Endothelial cell of hepatic sinusoid (primary cell): ENCODE results near the gene ISLR2.
"Not testable (repeated sequence)": the region's sequence is repeated elsewhere in the genome, so short reads cannot be mapped to it uniquely, and the experiment has no call there.

Experiments used
- in situ Hi-C: cut with HindIII; loops from 2 replicates; pipeline ENCODE4 v1.10.0; 2017; ENCODE audit warnings: low sequenced_read_pairs

Gene ISLR2

DNA sequence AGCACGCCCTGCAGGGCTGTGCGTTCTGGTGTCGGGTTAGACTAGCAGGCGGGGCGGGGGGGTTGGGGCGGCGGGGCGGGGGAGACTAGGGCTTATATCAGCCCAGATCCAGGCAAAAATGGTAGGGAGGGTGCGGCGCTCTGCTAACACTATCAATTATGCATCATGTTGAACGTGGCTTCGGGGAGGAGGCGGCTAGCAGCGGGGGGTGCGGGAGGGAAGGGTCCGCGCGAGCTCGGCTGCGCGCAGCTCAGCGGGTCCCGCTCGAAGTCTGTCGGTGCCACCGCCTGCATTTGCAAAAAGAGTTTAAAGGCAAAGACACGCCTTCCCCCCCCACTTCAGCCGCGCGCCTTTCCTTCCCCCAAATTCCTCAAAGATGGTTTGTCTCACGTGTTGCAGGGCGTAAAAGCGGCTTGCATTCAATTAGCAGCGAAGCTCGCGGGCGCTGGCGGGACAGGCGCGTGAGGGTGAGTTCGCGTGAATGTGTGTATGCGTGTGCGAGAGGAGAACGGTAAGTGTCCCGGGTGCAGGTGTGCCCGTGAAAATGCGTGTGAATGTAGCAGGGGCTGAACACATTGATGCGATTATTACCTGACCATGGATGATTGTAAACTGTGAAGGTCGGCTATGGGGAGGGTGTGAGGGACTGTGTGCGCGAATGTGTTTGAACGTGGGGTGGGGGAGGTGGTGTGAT, at the start of gene ISLR2:
Gene ISLR2 (plus strand): TSS at position 432 of the 694 bp plus-strand sequence. CDS start 2,169 bp downstream, outside the sequence.
- in situ Hi-C loops: no loop called here

DNA sequence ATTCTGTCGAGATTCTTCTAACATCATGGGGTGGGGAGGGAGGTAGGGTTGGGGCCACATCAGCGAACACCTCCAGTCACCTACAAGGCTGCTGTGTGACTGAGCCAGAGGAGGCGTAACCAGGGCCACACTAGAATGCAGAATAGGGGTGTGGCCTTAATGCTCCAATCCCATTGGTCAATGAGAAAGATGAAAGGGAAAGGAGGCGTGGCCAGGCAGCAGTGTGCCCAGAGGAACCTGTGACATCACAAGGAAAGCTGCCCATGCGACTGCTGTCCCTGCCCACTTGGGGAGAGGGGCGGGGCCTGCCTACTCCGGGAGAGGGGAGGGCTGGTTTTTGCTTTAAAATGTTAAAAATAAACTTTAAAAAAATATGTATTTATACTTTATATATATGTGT, 47.9 kb upstream of the ISLR2 start, which contains the start of gene GOLGA6A:
Gene GOLGA6A (minus strand): TSS at position 101 of the 400 bp plus-strand sequence. CDS start 41 bp downstream, at position 60.
- in situ Hi-C loops: not testable (repeated sequence)

DNA sequence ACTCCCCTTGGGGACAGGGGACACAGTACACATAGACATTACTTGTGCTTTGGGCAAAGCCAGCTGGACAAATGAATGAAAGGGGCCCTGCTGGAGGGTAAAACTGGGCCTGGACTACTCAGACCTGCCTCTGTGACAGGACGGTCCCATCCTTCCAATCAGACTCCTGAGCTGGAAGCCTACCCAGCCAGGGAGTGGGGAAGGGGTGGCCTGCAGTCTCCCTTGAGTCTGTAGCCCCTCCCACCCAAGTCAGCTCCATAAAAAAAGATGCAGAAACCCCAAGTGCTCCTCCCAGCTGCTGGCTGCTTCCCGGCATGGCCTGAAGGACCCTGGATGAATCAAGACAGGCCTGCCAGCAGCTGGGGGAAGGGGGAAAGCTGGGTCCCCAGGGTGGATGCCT, 35.8 kb upstream of the ISLR2 start:
- in situ Hi-C loops: not testable (repeated sequence)

DNA sequence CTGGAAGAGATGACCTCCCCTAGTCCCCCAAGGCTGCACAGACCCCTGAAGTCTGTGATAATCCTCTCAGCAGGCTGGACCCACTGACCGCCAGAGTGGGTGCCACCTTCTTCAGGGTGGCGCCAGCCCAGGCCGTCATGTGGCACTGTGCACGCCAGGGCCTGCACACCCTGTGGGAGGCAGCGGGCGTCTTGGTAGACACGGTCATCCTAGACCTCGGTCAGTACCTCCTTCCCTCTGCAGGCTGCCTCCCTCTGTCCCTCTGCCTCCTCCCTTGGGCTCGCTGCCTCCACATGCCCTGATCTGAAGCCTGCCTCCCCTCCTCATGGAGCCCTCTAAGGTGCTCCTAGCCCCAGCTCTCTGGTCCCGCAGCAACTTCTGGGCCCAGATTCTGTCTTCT, 34.8 kb upstream of the ISLR2 start:
- in situ Hi-C loops: not testable (repeated sequence)

GRCh38 chr15:74096753-74097474, 33.5 kb upstream of the ISLR2 start:
- in situ Hi-C loops: not testable (repeated sequence)

GRCh38 chr15:74099963-74100733, 30.2 kb upstream of the ISLR2 start:
- in situ Hi-C loops: not testable (repeated sequence)

- in situ Hi-C loops: no loop called here
Measured at GRCh38 chr15:74108111-74108510, 22.3 kb upstream of the ISLR2 start.

DNA sequence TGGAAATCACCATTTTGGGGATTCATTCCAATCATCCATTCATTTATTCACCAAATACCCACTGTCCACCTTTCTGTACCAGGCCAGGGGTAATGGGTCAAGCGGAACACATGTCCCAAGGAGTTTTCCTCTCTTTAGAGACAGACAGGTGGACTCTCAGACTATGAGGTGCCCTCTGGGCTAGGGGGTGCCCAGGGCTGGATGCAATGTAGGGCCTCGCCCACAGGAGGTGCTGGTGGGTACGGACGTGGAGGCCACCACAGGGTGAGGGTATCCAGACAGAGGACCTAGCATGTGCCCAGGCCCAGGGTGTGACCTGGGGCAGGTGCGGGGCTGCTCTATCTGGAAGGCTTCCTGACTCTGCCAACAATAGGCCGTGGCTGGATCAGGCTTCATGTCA, 21.8 kb upstream of the ISLR2 start:
- in situ Hi-C loops: not testable (repeated sequence)

- in situ Hi-C loops: no loop called here
Measured at GRCh38 chr15:74109713-74110112, 20.7 kb upstream of the ISLR2 start.

- in situ Hi-C loops: loop anchor here (10.0 kb wide), 3 partner anchors 164 to 194 kb away; no protein-coding TSS in a partner anchor
Measured at GRCh38 chr15:74120426-74120825, 10.0 kb upstream of the ISLR2 start.

- in situ Hi-C loops: loop anchor here (10.0 kb wide), 3 partner anchors 164 to 194 kb away; no protein-coding TSS in a partner anchor
Measured at GRCh38 chr15:74121039-74121438, 9.3 kb upstream of the ISLR2 start.

GRCh38 chr15:74121858-74122257, 8.5 kb upstream of the ISLR2 start:
- in situ Hi-C loops: loop anchor here (10.0 kb wide), 3 partner anchors 163 to 193 kb away; no protein-coding TSS in a partner anchor

DNA sequence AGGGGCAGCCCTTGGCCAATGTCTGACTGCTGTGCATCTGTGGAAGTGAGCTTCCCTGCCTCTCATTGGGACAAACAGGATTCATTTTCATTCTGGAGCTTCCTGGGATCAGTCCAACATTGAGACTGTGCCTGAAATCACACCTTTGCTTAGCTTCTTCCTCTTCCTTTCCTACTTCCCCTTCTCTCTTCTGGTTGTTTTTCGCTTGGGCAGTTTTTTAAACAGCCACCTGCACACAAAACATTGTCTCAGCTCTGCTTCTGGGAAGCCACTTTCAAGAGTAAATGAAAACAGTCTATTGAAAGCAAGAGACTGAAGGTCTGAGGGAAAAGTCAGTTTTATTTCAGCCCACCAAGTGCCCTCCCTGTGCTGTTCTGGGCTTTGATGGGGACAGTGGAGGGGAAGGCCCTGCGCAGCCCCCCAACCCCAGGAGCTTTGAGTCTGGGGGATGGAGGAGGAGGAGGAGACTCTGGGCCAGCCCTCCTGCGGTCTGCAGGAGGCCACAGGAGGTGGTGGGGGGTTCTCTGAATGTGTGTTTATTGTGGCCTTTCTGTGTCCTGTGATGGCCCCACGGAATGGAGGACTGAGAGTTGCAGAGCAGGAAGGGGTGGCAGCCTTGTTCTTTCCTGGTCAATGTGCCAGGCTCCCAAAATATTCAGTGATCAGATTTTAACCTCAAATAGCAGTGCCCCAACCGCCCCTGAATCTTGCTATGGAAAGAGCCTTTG, 7.8 kb upstream of the ISLR2 start:
- in situ Hi-C loops: loop anchor here (10.0 kb wide), 3 partner anchors 162 to 192 kb away; no protein-coding TSS in a partner anchor

- in situ Hi-C loops: loop anchor here (10.0 kb wide), 3 partner anchors 162 to 192 kb away; no protein-coding TSS in a partner anchor
Measured at GRCh38 chr15:74123131-74123429, 7.3 kb upstream of the ISLR2 start.

DNA sequence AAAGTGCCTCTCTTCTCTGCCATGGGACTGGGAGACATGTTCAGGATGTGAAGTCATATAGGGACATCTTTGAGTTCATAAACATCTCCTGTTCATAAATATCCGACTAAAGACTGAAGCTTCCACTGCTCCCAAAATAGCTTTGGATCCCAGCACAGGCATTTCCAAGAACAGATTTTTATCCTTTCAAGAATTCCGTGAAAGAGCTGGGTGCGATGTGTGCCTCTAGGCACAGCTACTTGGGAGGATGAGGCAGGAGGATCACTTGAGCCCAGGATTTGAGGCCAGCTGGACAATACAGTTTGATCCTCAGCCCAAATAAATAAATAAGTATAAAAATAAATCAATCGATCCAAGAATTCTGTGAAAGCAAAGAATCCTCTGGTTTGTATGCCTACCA, 6.7 kb upstream of the ISLR2 start:
- in situ Hi-C loops: loop anchor here (10.0 kb wide), 3 partner anchors 161 to 191 kb away; no protein-coding TSS in a partner anchor

DNA sequence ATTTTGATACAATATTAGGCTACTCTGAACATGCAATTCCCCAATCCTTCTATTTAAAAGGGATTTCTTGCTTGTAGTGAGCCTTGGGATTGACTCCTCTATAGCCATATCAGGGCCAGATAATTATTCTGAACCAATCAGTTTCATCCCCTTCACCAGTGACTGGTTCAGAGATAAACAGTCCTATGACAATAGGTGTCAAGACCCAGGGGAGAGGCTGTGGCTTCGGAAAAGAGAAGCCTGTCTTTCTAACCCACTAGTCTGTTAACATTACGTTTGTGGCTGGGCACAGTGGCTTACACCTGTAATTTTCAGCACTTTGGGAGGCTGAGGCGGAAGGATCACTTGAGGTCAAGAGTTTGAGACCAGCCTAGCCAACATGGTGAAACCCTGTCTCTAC, 6.2 kb upstream of the ISLR2 start:
- in situ Hi-C loops: loop anchor here (10.0 kb wide), 3 partner anchors 161 to 191 kb away; no protein-coding TSS in a partner anchor

DNA sequence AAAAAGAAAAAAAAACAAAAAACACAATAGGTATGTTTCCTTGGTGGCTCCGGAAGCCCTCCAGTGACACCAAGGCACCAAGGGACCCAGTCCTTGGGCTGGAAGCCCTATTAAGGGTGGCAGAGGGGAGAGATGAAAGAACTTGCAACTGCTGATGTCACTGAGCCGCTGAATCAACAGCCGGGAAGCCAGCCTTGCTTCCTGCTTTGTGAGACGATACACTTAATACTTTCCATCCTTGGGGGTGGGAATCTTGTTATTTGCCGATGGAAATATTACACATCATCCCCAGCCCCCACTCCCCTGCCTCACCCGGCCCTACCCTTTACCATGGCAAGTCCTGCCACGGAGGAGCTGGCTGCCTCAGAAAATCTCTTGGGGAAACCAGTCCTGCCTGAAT, 5.6 kb upstream of the ISLR2 start:
- in situ Hi-C loops: loop anchor here (10.0 kb wide), 3 partner anchors 160 to 190 kb away; no protein-coding TSS in a partner anchor

GRCh38 chr15:74127255-74127953, 3.0 kb upstream of the ISLR2 start:
- in situ Hi-C loops: loop anchor here (10.0 kb wide), 3 partner anchors 157 to 187 kb away; no protein-coding TSS in a partner anchor

DNA sequence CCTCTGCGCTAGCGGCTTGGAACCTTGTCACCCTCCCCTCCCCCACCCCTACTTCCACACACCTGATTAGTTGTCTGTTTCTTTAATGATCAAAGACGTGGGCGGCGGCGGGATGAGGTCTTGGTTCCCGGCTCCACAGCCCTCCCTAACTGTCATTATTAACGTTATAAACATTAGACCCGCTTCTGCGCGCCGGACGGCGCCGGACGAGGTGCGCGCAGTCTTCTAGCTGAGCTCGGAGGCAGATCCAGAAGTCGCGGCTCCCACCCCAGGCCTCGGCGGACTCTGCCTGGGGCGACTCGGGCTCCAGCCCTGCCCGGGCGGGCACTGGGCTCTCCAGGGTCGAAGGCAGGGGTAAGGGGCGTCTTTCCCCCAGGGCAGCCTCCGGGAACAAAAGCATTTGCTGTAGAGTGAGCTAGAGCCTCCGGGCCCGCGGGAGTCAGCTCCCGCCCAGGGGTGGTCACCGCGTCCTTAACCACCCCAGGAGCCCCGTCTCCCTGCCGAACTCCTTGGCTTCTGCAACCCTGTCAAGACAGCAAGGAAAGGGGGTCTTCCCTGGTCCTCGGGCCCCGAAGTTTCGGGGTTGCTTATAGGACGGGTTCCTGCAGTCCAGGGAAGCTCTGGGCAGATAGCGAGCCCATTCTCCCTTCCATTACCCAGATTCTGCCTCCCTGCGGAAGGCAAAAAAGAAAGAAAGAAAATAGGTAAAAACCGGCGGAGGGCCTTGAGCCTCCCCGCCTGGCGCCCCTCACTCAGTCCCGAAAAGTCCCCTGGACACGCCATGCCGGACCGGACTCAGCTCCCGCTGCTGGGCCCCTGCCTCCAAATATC, 2.2 kb upstream of the ISLR2 start:
- in situ Hi-C loops: loop anchor here (10.0 kb wide), 3 partner anchors 157 to 187 kb away; no protein-coding TSS in a partner anchor
